Measurements from ENCODE around the gene FGD4. TPM values are rescaled to one million over a fixed set of nuclear protein-coding genes. Genes with fewer than 3 reads are reported as not detected.

Gene FGD4
- total RNA-seq, 1 donor from 2014 or later: 17.2 TPM

DNA sequence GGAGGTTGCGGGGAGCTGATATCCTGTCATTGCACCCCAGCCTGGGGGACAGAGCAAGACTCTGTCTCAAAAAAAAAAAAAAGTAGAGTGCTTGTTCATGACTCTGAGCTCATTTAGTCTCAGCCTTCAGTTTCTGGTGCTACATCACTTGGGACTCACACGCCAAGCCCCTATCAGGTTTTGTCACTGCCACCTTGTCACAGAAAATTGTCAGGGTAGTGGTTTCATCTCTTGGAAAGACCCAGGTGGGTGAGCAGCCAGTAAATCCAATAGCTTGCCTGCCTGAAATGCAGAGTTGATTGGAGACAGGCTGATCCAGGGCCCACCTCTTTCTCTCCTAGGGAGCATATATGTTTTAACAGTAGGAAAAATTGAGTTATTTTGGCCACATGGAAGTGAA is 113.0 kb downstream of the FGD4 start:
- H3K27ac Mint-ChIP-seq (ENCODE audit: unreplicated experiment): no peak overlapping the region
- DNase-seq (ENCODE audit: low spot score): no peak
- TF ChIP-seq, protein P1, sequence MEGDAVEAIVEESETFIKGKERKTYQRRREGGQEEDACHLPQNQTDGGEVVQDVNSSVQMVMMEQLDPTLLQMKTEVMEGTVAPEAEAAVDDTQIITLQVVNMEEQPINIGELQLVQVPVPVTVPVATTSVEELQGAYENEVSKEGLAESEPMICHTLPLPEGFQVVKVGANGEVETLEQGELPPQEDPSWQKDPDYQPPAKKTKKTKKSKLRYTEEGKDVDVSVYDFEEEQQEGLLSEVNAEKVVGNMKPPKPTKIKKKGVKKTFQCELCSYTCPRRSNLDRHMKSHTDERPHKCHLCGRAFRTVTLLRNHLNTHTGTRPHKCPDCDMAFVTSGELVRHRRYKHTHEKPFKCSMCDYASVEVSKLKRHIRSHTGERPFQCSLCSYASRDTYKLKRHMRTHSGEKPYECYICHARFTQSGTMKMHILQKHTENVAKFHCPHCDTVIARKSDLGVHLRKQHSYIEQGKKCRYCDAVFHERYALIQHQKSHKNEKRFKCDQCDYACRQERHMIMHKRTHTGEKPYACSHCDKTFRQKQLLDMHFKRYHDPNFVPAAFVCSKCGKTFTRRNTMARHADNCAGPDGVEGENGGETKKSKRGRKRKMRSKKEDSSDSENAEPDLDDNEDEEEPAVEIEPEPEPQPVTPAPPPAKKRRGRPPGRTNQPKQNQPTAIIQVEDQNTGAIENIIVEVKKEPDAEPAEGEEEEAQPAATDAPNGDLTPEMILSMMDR (IDR thresholded peaks at IDR 0.05; ENCODE audit: unreplicated experiment): no peak
- H3K4me3 Mint-ChIP-seq (ENCODE audit: unreplicated experiment): no peak overlapping the region
- peaks cover 36% of the 10 kb centered on the region for H3K4me1 Mint-ChIP-seq (ENCODE audit: unreplicated experiment)
- no peaks in the 10 kb centered on the region for H3K9me3 Mint-ChIP-seq (ENCODE audit: unreplicated experiment)
- H3K27me3 Mint-ChIP-seq (ENCODE audit: unreplicated experiment): no peaks in the 10 kb centered on the region
- H3K36me3 Mint-ChIP-seq (ENCODE audit: low read depth, unreplicated experiment): no peaks in the 10 kb centered on the region

DNA sequence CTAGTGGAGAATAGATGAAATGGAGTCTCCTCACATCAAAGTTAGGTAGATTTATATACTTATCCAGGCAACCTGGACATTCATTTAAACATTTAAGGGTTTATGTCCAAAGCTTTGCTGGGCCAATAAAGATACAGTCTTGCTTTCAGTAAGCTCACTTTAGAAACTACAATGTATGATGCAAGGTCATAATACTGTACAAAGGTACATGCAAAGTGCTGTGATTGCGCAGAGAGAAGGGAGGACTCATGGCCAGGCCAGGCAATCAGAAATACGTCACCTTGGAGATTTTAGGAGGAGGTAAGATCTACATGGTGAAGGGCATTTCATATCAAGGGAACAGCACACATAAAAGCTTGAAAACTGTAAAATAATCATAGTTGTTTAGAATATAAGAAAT is 113.6 kb downstream of the FGD4 start:
- H3K9me3 Mint-ChIP-seq (ENCODE audit: unreplicated experiment): no peaks in the 10 kb centered on the region
- no peak overlapping the region for H3K4me3 Mint-ChIP-seq (ENCODE audit: unreplicated experiment)
- H3K36me3 Mint-ChIP-seq (ENCODE audit: low read depth, unreplicated experiment): no peaks in the 10 kb centered on the region
- peaks cover 31% of the 10 kb centered on the region for H3K4me1 Mint-ChIP-seq (ENCODE audit: unreplicated experiment)
- H3K27me3 Mint-ChIP-seq (ENCODE audit: unreplicated experiment): peaks cover under 1% of the 10 kb centered on the region
- TF ChIP-seq, protein P1 (IDR thresholded peaks at IDR 0.05; ENCODE audit: unreplicated experiment): no peak
- H3K27ac Mint-ChIP-seq (ENCODE audit: unreplicated experiment): no peak overlapping the region
- DNase-seq (ENCODE audit: low spot score): no peak

DNA sequence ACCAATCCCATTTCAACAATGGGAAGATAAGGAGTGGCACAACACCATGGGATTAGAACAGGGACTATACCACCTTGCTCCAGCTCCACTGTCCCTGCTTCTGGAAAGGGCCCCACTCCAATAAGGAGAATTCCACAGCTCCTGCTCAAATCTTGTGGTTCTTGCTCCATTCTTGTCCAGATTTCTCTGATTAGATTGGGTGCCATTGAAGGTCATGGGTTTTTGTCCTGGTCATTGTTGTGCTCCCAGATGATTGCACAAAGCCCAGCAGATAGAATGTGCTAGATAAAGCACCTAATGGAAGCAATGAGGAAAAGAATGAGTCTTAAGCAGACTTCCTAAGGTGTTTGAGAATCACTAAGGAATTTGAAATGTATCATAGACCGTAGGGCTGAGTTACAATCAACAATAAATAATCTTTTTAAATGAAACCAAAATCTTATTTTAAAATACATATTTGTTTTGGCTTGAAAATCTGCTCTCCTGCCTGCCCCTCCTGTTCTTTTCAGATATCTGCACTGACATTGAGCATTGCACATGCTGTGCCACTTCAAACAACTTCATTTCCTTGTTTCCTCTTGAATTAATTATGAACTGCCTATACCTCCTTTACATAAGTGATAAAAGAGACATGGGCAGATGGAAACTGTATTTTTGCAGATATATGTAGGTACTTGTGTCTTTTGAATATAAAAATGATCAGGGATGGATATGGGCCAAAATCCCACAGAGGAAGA is 115.9 kb downstream of the FGD4 start:
- Mint-ChIP-seq H3K4me3 (ENCODE audit: unreplicated experiment) (no peak overlapping the region), H3K27ac (ENCODE audit: unreplicated experiment) (peak overlapping the region; percentile 72), H3K9me3 (ENCODE audit: unreplicated experiment) (no peaks in the 10 kb centered on the region), H3K4me1 (ENCODE audit: unreplicated experiment) (peaks cover 26% of the 10 kb centered on the region), H3K36me3 (ENCODE audit: low read depth, unreplicated experiment) (no peaks in the 10 kb centered on the region), H3K27me3 (ENCODE audit: unreplicated experiment) (peaks cover 2% of the 10 kb centered on the region)
- no peak for DNase-seq (ENCODE audit: low spot score)
- TF ChIP-seq, protein P1 (IDR thresholded peaks at IDR 0.05; ENCODE audit: unreplicated experiment): no peak

DNA sequence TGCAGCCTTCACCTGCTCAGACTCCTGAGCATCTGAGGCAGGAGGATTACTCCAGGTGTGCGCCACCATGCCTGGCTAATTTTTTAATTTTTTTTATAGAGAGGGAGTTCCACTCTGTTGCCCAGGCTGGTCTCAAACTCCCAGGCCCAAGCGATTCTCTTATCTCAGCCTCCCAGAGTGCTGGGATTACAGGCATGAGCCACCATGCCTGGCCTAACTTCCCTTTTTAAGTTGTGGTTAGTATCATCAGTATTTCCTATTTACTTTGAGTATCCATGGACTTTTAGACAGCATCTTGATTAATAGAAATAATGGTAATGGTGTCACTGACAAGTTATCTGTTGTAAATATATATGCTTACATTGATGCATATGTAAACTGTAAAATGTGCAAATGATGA is 116.9 kb downstream of the FGD4 start:
- H3K4me3 Mint-ChIP-seq (ENCODE audit: unreplicated experiment): no peak overlapping the region
- no peaks in the 10 kb centered on the region for H3K36me3 Mint-ChIP-seq (ENCODE audit: low read depth, unreplicated experiment)
- peaks cover 2% of the 10 kb centered on the region for H3K27me3 Mint-ChIP-seq (ENCODE audit: unreplicated experiment)
- TF ChIP-seq, protein P1 (IDR thresholded peaks at IDR 0.05; ENCODE audit: unreplicated experiment): no peak
- H3K27ac Mint-ChIP-seq (ENCODE audit: unreplicated experiment): peak overlapping the region; percentile 72
- no peaks in the 10 kb centered on the region for H3K9me3 Mint-ChIP-seq (ENCODE audit: unreplicated experiment)
- DNase-seq (ENCODE audit: low spot score): no peak
- H3K4me1 Mint-ChIP-seq (ENCODE audit: unreplicated experiment): peaks cover 29% of the 10 kb centered on the region

DNA sequence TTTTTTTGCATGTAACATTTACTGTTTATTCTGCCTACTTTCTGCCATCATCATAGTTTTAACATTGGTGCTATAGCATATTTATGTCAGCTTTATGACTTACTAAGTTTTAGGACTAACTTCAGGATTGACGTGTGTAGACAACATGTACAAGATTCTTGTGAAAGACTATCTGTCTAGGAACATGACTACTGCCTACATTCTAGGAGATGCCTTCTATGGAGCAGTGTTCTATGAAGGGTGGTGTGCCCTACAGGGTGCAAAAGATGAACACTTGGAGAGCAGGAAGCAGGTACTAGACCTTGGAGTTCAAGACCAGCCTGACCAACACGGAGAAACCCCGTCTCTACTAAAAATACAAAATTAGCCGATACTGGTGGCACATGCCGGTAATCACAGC is 118.6 kb downstream of the FGD4 start:
- no peak for DNase-seq (ENCODE audit: low spot score)
- no peak overlapping the region for H3K4me3 Mint-ChIP-seq (ENCODE audit: unreplicated experiment)
- TF ChIP-seq, protein P1 (IDR thresholded peaks at IDR 0.05; ENCODE audit: unreplicated experiment): no peak
- no peaks in the 10 kb centered on the region for H3K36me3 Mint-ChIP-seq (ENCODE audit: low read depth, unreplicated experiment)
- H3K27me3 Mint-ChIP-seq (ENCODE audit: unreplicated experiment): peaks cover 2% of the 10 kb centered on the region
- H3K27ac Mint-ChIP-seq (ENCODE audit: unreplicated experiment): no peak overlapping the region
- peaks cover 38% of the 10 kb centered on the region for H3K4me1 Mint-ChIP-seq (ENCODE audit: unreplicated experiment)
- no peaks in the 10 kb centered on the region for H3K9me3 Mint-ChIP-seq (ENCODE audit: unreplicated experiment)
